Glutamatergic neuron (in vitro differentiated cells): ENCODE data around the gene ABCA4. TPM values are rescaled to one million over a fixed set of nuclear protein-coding genes. Genes with fewer than 3 reads are reported as not detected.

Experiments used
- DNase-seq: peaks from one replicate; pipeline ENCODE4 v3.0.0; 2022
- H3K27ac Mint-ChIP-seq: one replicate; pipeline ENCODE4 v1.8.0; 2020; ENCODE audit warnings: mild to moderate bottlenecking, mixed read lengths, inconsistent platforms; ENCODE audit not compliant: unreplicated experiment
- H3K27me3 Mint-ChIP-seq: one replicate; pipeline ENCODE4 v1.8.0; 2020; ENCODE audit warnings: mild to moderate bottlenecking, moderate library complexity, mixed read lengths, inconsistent platforms; ENCODE audit not compliant: unreplicated experiment
- H3K36me3 Mint-ChIP-seq: one replicate; pipeline ENCODE4 v1.8.0; 2020; ENCODE audit warnings: mild to moderate bottlenecking, mixed read lengths, inconsistent platforms; ENCODE audit not compliant: unreplicated experiment
- H3K4me1 Mint-ChIP-seq: one replicate; pipeline ENCODE4 v1.8.0; 2020; ENCODE audit warnings: mild to moderate bottlenecking, low read depth, mixed read lengths, inconsistent platforms; ENCODE audit not compliant: unreplicated experiment
- H3K4me3 Mint-ChIP-seq: one replicate; pipeline ENCODE4 v1.8.0; 2020; ENCODE audit warnings: mild to moderate bottlenecking, mixed read lengths, inconsistent platforms; ENCODE audit not compliant: unreplicated experiment
- H3K9me3 Mint-ChIP-seq: one replicate; pipeline ENCODE4 v1.8.0; 2020; ENCODE audit warnings: mild to moderate bottlenecking, moderate library complexity, mixed read lengths, inconsistent platforms; ENCODE audit not compliant: unreplicated experiment
- total RNA-seq: library from RNA; stranded (reverse); fragmentation: NEBNext Ultra II Directional; extraction: Animal tissue kit (Norgen Biotek cat#: 25700); gene quantifications from one replicate; pipeline ENCODE4 v1.2.1, GENCODE V29; 2021; ENCODE audit not compliant: unreplicated experiment
- TF ChIP-seq, protein P1 (sequence below): fragments of 200-600 bp; sonication (generic); IDR thresholded peaks from one replicate; pipeline ENCODE4 v1.5.0; 2021; ENCODE audit not compliant: partially characterized antibody, unreplicated experiment

ABCA4 gene
- total RNA-seq, 1 donor from 2014 or later = 0.61 TPM

DNA sequence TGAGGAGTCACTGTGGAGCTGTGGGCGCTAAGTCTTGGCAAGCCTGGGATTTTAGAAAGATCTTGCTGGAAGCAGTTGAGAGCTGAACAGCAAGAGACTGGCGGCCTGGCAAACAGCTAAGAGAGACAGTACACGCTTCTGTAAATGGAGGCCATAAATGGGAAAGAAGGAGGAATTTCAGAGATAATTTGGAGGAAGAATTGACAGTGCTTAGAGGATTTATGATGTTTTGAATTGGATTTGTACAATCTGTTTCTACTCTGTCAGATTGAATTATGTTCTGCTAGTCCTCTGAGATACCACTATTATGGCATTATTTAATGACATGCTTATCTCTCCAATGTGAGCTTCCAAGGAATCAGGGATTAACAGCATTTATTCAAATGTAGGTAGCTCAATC lies 50.1 kb downstream of the ABCA4 start:
- DNase-seq = no peak
- TF ChIP-seq, protein P1, sequence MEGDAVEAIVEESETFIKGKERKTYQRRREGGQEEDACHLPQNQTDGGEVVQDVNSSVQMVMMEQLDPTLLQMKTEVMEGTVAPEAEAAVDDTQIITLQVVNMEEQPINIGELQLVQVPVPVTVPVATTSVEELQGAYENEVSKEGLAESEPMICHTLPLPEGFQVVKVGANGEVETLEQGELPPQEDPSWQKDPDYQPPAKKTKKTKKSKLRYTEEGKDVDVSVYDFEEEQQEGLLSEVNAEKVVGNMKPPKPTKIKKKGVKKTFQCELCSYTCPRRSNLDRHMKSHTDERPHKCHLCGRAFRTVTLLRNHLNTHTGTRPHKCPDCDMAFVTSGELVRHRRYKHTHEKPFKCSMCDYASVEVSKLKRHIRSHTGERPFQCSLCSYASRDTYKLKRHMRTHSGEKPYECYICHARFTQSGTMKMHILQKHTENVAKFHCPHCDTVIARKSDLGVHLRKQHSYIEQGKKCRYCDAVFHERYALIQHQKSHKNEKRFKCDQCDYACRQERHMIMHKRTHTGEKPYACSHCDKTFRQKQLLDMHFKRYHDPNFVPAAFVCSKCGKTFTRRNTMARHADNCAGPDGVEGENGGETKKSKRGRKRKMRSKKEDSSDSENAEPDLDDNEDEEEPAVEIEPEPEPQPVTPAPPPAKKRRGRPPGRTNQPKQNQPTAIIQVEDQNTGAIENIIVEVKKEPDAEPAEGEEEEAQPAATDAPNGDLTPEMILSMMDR = no peak
- peaks cover 3% of the 10 kb centered on the region for H3K4me1 Mint-ChIP-seq
- H3K9me3 Mint-ChIP-seq = no peaks in the 10 kb centered on the region
- no peaks in the 10 kb centered on the region for H3K36me3 Mint-ChIP-seq
- no peak overlapping the region for H3K4me3 Mint-ChIP-seq
- peaks cover 5% of the 10 kb centered on the region for H3K27me3 Mint-ChIP-seq
- no peak overlapping the region for H3K27ac Mint-ChIP-seq

DNA sequence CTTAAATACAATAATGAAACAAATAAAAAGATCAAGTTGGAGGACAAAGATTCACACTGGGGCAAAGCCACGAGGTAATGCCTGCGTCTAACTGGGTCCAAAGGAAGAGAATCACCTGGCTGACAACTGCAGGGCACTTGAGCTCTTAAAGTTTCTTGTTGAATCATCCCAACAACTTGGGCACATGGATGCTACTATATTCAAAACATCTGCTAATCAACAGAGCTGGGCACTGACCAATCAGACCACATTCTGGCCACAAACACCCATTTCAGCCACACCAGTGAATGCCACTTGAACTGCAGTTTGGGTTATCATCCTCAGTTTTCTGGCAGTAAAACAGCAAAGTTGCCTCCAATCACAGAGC lies 51.0 kb downstream of the ABCA4 start:
- peaks cover 3% of the 10 kb centered on the region for H3K4me1 Mint-ChIP-seq

DNA sequence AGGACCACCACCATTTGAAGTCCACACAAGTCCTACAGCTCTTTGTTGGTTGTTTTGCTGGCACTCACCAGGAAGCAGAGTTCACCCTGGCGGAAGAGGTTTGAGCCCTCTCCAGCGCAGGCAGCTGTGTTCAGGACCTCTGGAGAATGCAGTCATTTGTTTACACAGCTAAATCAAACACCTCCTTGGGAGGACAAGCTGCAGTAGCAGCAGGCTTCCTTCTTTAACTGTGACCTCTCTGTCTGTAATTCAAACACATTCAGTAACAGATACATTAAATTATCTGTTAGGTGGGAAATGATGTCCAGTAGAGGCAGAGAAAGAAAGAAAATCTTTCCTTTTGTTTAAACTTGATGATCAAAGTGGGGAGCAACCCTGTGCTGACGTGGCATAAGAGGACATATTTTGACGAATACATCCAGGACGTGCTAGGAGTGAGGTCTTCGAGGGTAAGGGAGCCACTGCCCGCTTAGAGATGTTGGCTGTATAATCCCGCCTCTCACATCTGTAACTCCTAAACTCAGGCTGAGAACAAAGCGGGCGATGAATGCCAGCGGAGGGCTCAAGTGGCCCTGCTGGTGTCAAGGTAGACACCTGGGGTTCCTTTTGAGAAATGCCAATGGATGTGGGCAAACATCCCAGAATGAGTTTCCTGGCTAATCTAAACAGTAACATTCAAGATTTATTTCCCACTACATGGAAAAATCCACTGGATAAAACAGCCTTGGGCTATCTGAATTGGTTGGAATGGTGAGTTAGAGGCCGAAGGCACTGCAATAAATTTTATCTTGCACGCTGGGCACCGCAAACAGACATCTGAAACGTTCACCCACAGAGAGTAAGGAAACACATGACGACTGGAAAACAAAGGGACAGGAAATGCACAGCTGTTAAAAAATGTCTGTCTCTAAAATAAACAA lies 51.7 kb downstream of the ABCA4 start:
- peaks cover 7% of the 10 kb centered on the region for H3K4me1 Mint-ChIP-seq
- no peaks in the 10 kb centered on the region for H3K27me3 Mint-ChIP-seq
- H3K27ac Mint-ChIP-seq = no peak overlapping the region
- no peak for DNase-seq
- H3K36me3 Mint-ChIP-seq = no peaks in the 10 kb centered on the region
- TF ChIP-seq, protein P1 = no peak
- H3K4me3 Mint-ChIP-seq = no peak overlapping the region
- no peaks in the 10 kb centered on the region for H3K9me3 Mint-ChIP-seq

More for the DNA sequence above, 51.0 kb downstream of the ABCA4 start:
- Mint-ChIP-seq H3K27ac (no peak overlapping the region), H3K4me3 (no peak overlapping the region), H3K27me3 (peaks cover 2% of the 10 kb centered on the region), H3K9me3 (no peaks in the 10 kb centered on the region), H3K36me3 (no peaks in the 10 kb centered on the region)
- DNase-seq = no peak
- TF ChIP-seq, protein P1 = no peak

DNA sequence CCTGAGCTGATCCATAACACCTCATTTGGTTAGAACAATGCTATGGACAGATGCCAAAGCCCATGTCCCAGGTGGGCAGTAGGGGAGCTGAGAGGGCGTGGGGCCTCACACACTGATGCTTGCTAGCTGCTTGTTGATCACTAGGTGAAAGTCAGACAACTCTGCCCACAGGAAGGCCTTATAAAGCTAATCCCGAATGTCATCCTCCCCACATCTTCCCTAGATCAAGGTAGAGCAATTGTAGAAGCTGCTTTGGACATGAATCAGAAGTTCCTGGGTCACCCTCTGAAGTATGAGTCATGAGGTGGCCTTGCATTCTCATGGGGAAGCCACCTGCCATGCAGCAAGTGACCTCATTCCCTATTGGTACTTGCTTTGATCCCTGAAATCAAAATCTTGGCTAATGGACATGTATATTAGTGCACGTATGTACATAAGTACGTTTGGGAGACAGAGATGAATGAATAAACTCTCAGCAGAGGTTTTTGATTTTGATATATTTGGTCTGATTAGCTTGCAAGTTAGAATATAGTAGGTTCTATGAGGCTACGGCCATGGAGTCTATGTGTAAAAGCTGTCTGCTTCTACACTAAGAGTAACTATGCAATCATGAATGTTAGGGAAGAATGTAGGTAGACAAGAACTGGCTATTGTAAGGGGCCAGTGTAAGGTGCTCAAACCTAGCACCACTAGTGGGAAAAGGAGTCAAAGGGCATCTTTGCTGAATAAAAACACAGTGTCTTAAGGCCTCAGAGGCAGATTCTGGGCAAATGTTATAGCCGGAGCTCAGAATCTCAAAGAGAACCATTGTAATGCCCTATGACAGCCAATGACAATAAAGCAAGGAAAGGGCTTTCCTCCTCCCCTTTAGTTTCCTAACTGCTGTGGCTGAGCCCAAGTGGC lies 52.6 kb downstream of the ABCA4 start:
- H3K36me3 Mint-ChIP-seq = no peaks in the 10 kb centered on the region
- H3K4me1 Mint-ChIP-seq = peaks cover 15% of the 10 kb centered on the region
- no peaks in the 10 kb centered on the region for H3K9me3 Mint-ChIP-seq
- TF ChIP-seq, protein P1 = no peak
- no peak for DNase-seq
- no peak overlapping the region for H3K4me3 Mint-ChIP-seq
- H3K27ac Mint-ChIP-seq = no peak overlapping the region
- H3K27me3 Mint-ChIP-seq = peaks cover 2% of the 10 kb centered on the region
